ENCODE data around the gene SLC25A23. TPM values are rescaled to one million over a fixed set of nuclear protein-coding genes. Genes with fewer than 3 reads are reported as not detected.
A peak's percentile ranks its signal among the peaks of the same experiment; 100 is the strongest.

Gene SLC25A23
- total RNA-seq, 1 experiment from 2014 or later, result 25.9 TPM

DNA sequence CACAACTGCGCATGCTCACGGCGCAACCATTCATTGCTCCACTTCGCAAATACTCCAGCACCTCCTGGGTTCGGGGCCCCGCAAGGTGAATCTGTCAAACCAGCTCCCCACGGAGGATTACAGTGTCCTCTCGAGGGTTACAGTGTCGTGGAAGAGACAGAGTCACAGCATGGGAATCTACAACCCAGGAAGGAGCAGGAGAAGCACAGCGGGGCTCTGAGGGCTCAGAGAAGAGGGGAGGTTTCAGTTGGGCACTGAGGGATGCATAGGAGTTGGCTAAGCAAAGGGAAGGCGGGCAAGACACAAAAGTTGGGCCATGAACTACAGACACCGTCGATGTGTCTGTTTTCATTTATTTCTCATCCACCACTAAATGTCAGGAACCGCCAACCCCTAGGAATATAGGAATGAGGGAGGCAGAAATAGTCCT lies 65.6 kb downstream of the SLC25A23 start:
- Histone ChIP-seq H3K36me3 (replicated peaks; ENCODE audit: control insufficient read depth, insufficient read depth, low read length) (peaks cover 5% of the 10 kb centered on the region), H3K4me3 (ENCODE audit: insufficient read depth, low read depth, low read length) (peak overlapping the region; percentile 99), H3K27me3 (ENCODE audit: control insufficient read depth, insufficient read depth, low read length) (no peaks in the 10 kb centered on the region)
- no peak for DNase-seq

DNA sequence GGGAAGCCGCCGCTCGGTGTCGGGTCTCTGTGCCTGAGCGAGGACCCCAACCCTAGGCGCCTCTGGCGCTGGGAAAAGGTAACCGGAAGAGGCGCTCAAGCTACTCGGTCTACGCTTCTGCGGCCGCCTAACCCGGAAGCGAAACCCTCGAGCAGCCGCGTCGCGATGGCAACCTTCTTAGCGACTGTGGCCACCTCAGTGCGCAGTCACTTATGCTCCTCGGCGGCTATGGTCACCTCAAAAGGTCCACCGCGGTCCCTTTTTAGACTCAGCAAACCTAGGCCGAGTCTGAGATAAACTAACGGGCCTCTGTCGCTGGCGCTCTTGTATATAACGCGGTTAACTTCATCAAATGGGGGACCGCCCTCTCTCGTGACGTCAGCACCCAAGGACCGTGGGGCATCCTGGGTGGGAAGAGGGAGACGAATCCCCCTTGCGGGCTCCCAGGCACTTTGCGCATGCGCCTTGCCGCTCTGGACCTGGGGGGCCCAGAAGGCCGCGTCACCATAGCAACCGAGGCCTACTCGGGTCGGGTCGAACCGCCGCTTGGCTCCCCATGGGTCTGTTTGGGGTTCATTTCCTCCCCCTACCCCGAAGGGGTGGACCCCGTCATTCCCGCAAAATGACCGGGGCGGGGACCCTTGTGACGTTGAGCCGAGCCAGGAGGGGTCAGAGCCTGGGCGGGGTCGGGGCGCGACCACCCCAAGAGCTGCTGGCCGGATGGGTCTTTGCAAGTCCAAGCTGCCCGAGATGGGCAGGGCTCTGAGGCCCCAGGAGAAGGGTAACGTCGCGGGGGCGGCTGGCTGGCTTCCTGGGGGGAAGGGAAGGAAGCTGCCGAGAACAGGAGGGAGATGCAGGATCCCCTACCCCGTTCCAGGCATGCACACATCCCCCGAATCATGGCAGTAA lies 66.3 kb downstream of the SLC25A23 start, which contains the start of gene GTF2F1:
TSS of gene GTF2F1 (minus strand) at position 91 of the 909 bp plus-strand sequence. CDS start 169 bp downstream, outside the sequence.
- H3K27me3 ChIP-seq (ENCODE audit: control insufficient read depth, insufficient read depth, low read length), result no peaks in the 10 kb centered on the region
- peaks cover 10% of the 10 kb centered on the region for H3K36me3 ChIP-seq (replicated peaks; ENCODE audit: control insufficient read depth, insufficient read depth, low read length)
- peak within 1 kb of the TSS; percentile 99 for H3K4me3 ChIP-seq (ENCODE audit: insufficient read depth, low read depth, low read length)
- peak; percentile 99 for DNase-seq

DNA sequence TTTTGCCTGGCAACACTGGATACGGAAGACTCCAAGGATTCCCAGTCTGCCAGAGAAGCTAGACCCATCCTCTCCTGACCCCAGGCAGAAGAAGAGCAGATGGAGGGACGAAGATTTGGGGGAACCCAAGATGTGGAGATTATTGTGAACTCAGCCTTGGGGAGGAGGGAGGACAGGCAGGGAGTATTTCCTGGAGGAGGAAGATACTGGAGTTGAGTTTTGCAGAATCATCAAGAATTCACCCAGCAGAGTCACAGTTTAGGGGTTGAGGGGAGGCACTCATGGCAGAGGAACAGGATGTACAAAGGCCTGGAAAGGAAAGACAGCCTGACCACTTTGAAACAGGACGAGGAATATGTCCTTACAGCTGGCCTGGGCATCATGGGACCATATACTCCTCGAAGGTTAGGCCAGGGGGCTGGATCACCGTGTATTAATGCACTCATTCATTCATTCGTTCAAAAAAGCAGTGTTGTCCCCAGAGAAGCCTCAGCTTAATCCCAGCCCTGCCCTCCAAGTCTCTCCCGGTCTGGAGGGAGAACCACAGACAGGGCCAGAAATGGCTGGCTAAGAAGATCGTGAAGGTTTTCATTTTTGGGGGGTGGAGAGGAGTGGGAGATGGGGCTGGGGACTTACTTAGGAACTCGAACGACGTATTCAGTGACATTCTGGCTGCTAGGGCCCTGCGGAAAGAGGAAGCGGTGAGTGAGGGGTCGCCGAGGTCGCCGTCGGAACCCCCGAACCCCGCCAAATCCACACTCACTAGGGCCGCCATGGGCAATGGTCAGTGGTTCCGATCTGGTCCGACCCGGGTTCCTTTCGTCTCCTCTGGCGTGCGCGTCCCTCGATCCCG lies 67.1 kb downstream of the SLC25A23 start:
- peak overlapping the region; percentile 99 for H3K4me3 ChIP-seq (ENCODE audit: insufficient read depth, low read depth, low read length)
- peaks cover 12% of the 10 kb centered on the region for H3K36me3 ChIP-seq (replicated peaks; ENCODE audit: control insufficient read depth, insufficient read depth, low read length)
- H3K27me3 ChIP-seq (ENCODE audit: control insufficient read depth, insufficient read depth, low read length), result no peaks in the 10 kb centered on the region
- DNase-seq, result peak; percentile 33

Other genes with a start within 250 kb of the SLC25A23 start
- 16.1 and 17.3 TPM in 2 replicates for gene MLLT1, start 179.8 kb downstream of the SLC25A23 start, total RNA-seq (2014; rRNA removed; shearing (Covaris generic))
- not detected in 2 replicates for gene ACER1, start 126.2 kb downstream of the SLC25A23 start, total RNA-seq (2014; rRNA removed; shearing (Covaris generic))
- 90.1 and 95.6 TPM in 2 replicates for gene CLPP, start 98.3 kb downstream of the SLC25A23 start, total RNA-seq (2014; rRNA removed; shearing (Covaris generic))
- gene ALKBH7, start 87.0 kb downstream of the SLC25A23 start, total RNA-seq (2014; rRNA removed; shearing (Covaris generic)), result 74.3 and 90.4 TPM in 2 replicates
- gene PSPN, start 83.9 kb downstream of the SLC25A23 start, total RNA-seq (2014; rRNA removed; shearing (Covaris generic)), result 1.4 and 1.7 TPM in 2 replicates
- gene GTF2F1, start 66.6 kb downstream of the SLC25A23 start, total RNA-seq (2014; rRNA removed; shearing (Covaris generic)), result 53.6 and 59.9 TPM in 2 replicates
- 223 and 266 TPM in 2 replicates for gene KHSRP, start 35.0 kb downstream of the SLC25A23 start, total RNA-seq (2014; rRNA removed; shearing (Covaris generic))
- 0.11 and 1.2 TPM in 2 replicates for gene SLC25A41, start 26.0 kb downstream of the SLC25A23 start, total RNA-seq (2014; rRNA removed; shearing (Covaris generic))
- 4.9 and 5.5 TPM in 2 replicates for gene CRB3, start 4.5 kb upstream of the SLC25A23 start, total RNA-seq (2014; rRNA removed; shearing (Covaris generic))
- 0.59 and 1.1 TPM in 2 replicates for gene DENND1C, start 22.0 kb upstream of the SLC25A23 start, total RNA-seq (2014; rRNA removed; shearing (Covaris generic))
- 1.4 and 2.9 TPM in 2 replicates for gene TUBB4A, start 42.5 kb upstream of the SLC25A23 start, total RNA-seq (2014; rRNA removed; shearing (Covaris generic))
- gene TNFSF9, start 71.2 kb upstream of the SLC25A23 start, total RNA-seq (2014; rRNA removed; shearing (Covaris generic)), result 1.3 and 2.6 TPM in 2 replicates
- 3.6 TPM in 1 of 2 replicates, not detected in the other for gene CD70, start 131.4 kb upstream of the SLC25A23 start, total RNA-seq (2014; rRNA removed; shearing (Covaris generic))
- 0.14 TPM in 1 of 2 replicates, not detected in the other for gene TNFSF14, start 210.4 kb upstream of the SLC25A23 start, total RNA-seq (2014; rRNA removed; shearing (Covaris generic))

Measured in H7 (cell line).